Central memory CD4-positive, alpha-beta T cell (primary cell): ENCODE measurements around the gene TRIP12.
A peak's percentile ranks its signal among the peaks of the same experiment; 100 is the strongest.
"Not testable (repeated sequence)": the region's sequence is repeated elsewhere in the genome, so short reads cannot be mapped to it uniquely, and the experiment has no call there.

ENCODE experiments used
- DNase-seq: peaks from one replicate; pipeline ENCODE4 v3.0.0; 2022

The TRIP12 gene

DNA sequence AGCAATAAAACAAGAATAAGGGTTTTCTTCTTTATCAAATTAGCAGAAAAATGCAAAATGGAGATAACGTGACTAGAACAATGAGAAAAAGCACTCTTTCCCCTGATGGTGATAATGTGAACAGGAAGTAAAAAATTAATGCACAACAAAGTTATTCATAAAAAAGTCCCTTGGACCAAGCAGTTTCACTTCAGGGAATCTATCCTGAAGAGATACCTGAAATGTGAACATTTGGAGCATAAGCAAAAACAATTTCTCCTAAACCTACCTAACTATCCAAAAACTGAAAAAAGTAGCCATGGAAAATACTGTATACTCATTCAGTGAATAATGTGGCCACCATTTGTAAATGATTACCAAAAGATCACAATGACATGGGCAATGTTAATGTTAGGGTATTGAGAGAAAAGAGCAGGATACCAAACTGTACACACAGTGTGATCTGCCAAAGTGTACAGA is 48.7 kb downstream of the TRIP12 start:
- no peak for DNase-seq

DNA sequence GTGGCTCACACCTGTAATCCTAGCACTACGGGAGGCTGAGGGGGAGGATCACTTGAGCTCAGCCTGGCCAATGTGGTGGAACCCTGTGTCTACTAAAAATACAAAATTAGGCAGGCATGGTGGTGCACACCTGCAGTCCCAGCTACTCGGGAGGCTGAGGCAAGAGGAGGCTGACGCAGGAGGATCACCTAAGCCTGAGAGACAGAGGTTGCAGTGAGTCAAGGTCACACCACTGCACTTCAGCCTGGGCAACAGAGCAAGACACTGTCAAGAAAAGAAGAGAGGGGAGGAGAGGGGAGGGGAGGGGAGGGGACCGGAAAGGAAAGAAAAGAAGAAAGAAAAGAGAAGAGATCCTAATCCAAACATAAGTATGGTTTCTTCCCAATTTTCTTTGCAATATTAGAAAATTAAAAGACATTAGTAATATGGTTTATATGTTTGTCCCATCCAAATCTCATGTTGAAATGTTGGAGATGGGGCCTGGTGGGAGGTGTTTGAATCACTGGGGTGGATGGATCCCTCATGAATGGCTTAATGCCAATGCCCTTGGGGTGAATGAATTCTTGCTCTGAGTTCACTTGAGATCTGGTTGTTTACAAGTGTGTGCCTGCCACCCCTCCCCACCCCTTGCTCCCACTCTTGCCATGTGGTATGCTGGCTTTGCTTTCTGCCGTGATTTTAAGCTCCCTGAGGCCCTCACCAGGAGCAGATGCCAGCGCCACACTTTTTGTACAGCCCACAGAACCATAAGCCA is 50.7 kb downstream of the TRIP12 start:
- no peak for DNase-seq

DNA sequence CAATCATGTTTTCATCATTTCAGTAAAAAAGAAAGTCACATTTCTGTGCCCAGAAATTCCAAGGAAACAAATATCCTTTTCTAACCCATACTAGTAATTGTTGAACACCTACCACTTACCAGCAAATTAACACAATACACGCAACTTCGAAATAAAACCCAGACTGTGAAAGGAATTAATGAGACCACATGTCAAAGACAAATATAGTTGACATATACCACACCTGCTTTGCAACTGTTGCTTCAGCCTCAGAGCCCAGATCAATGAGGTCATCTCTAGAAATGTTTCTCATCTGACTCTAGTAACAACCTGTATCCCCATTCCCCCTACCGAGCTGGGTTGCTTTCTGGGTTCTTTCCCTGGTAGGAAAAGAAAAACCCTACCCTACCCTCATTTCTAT is 52.6 kb downstream of the TRIP12 start:
- no peak for DNase-seq

DNA sequence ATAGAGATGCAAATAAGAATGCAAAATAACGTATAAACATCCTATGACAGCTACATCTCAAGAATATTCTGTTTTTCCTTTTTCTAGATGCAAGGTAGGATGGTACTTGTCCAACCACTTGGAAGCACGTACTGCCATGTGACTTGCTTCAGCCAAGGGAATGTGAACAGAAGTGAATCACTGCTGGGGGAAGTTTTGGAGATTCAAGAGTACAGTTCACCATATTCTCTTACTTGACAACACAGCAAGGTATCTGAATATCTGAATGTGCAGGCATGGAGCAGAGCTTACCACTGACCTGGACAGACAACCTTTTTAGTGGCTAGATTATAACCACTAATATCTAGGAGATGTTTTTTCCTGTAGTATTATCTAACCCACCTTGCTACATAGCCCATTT is 53.0 kb downstream of the TRIP12 start:
- DNase-seq, result no peak

DNA sequence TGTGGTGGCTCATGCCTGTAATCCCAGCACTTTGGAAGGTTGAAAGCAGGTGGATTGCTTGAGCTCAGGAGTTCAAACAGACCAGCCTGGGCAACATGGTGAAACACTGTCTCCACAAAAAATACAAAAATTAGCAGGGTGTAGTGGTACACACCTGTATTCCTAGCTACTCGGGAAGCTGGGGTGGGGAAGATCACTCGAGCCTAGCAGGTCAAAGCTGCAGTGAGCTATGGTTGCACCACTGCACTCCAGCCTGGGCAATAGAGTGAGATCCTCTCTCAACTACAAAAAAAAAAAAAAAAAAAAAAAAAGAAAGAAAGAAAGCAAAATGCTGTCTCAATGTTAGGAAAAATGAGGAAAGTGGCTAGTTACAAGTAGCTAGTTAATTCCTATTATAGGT is 56.8 kb downstream of the TRIP12 start:
- no peak for DNase-seq

DNA sequence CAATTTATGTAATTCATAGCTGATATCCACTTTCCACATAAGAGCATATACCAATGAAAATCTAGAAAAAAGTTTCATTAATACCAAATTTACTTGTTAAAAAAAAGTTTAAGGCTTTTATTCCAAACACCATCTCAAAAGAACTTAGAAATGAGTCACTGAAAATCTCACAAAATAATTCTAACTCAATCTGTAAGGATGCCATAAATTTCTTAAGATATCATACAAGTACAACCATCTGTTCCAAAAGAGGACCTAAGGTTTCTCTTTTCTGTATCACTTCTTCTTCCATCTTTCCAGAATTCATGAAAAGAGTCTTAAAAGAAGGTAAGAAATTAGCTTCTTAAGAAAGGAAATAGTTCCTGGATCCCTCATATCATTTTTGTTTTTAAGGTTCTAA is 60.4 kb downstream of the TRIP12 start:
- DNase-seq, result no peak

DNA sequence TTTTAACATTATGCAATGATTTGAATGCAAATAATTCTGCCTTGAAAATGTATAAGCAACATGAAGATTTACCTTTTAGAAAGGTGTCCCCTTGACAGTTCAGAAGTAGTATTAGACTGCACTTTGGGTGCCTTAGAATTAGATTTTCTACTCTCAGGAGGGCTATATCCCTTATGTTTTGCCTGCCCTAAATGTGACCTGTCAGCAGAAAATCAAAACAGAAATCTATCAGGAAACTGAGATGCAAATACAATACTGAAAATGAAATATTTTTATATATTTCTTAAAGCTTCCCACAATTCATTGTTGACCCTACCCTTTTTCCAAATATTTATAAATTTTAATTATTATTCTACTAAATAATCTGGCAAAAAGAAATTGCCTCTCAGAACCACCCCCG is 61.5 kb downstream of the TRIP12 start:
- no peak for DNase-seq

DNA sequence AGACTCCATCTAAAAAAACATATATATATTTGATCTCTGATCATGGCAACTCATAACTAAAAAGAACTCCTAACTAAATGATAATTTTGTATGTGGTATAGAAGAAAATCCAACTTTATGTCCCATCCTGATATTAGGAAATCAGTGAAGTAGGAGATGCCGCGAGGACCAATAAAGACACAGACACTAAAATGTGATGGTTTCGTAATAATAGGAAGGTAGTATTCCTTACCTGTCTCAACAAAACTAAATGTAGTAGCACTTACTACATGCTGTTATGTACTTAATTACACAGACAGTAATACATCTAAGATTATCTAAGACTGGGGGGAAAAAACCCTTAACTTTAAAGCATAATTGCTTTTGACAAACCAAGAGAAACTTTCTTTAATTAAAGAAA is 63.5 kb downstream of the TRIP12 start:
- DNase-seq, result no peak

DNA sequence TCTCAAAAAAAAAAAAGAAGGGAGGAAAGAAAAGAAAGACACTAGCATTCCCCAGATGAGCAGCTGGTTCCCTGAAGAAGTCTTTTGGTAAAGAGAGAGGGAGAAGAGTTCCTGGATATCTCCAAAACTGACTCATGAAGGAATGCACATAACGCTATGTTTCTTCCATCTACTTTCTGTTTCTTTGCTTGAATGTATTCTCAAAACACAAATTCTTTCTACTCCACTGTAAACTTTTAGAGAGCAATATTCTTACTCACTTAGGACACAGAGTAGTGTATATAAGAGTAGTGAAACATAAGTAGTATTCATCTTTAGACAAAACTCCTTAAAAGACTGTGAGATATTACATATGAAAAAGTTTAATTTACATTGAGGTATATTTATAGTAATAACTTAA is 64.2 kb downstream of the TRIP12 start:
- DNase-seq, result no peak

DNA sequence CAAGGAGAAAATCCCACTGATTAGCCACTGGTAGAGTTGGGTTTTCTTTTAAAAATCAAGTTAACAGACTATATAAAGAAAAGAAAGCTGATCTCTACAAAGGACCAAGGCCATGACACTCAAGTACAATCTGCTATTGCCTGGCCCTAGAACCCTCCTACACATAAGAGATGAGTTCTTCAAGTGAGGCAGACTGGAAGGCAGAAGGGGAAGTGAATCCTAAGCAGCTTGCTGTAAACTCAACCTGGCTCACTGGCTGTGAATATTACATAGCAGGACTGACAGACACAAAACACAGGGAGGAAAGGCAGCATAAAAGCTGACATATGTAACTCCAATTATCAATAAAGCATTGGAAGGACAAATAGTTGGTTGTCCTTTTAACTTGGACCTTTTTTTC is 65.4 kb downstream of the TRIP12 start:
- DNase-seq, result no peak

DNA sequence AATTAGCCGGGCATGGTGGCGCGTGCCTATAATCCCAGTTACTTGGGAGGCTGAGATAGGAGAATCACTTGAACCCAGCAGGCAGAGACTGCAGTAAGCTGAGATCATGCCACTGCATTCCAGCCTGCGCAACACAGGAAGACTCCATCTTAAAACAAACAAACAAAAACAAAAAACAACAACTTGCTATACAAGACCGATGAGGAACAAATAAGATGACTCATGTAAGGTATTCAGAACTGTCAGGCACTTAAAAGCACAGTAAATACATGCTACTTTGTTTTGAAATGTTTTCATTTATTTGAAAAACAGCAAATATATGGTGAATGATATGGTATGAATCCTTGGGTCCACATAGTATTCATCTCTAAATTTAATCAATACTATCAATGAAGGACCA is 66.7 kb downstream of the TRIP12 start:
- no peak for DNase-seq

DNA sequence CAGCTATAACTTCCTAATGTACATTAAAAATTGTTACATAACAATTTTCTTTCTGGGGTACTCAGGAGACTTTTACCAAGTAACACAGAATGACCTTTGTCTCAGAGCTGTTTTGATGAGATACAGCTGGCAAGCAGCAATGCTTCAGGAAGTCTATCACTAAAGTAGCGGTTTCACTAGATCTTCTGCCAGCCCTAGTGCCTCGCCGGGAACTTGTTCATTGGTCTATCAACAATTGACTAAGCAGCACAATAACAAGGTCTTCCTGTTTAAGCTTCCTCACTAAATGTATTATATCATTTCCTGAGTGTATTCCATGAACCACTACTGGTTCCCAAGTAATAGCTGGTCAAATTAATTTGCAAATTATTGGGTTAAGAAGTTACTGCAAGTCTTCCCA is 69.2 kb downstream of the TRIP12 start:
- DNase-seq, result peak; percentile 51

DNA sequence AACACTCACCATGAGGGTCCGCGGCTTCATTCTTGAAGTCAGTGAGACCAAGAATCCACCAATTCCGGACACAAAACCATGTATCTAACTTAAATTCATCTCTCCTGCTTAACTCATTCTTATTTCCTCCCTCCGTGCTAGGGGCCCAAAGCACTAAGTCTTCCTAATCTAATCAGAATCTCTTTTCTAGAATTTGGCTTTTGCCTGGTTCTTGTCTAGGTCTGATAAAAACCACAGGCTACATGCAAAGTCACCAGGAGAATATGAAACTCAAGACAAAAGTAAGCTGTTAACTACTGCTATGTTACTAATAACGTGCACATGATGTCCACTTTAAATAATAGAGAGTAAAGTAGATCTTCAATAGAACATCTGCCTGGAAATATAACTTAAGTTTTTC is 69.9 kb downstream of the TRIP12 start:
- no peak for DNase-seq

DNA sequence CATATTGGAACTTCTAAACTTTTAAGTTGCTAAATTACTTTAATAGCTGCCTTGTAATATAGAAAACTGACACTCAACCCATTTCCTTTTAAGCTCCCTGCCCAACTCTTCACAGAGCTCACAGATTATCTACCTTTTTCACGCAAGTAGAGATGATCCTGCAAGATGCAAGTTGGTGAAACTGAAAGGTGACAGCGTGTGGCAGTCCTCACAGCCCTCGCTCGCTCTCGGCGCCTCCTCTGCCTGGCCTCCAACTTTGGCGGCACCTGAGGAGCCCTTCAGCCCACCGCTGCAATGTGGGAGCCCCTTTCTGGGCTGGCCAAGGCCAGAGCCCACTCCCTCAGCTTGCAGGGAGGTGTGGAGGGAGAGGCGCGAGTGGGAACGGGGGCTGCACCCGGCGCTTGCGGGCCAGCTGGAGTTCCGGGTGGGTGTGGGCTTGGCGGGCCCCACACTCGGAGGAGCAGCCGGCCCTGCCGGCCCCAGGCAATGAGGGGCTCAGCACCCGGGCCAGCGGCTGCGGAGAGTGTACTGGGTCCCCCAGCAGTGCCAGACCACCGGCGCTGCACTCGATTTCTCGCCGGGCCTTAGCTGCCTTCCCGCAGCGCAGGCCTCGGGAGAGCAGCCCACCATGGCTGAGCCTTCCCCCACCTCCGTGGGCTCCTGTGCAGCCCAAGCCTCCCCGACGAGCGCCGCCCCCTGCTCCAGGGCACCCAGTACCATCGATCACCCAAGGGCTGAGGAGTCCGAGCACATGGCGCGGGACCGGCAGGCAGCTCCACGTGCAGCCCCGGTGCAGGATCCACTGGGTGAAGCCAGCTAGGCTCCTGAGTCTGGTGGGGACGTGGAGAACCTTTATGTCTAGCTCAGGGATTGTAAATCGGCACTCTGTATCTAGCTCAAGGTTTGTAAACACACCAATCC is 71.2 kb downstream of the TRIP12 start:
- DNase-seq, result not testable (repeated sequence)

DNA sequence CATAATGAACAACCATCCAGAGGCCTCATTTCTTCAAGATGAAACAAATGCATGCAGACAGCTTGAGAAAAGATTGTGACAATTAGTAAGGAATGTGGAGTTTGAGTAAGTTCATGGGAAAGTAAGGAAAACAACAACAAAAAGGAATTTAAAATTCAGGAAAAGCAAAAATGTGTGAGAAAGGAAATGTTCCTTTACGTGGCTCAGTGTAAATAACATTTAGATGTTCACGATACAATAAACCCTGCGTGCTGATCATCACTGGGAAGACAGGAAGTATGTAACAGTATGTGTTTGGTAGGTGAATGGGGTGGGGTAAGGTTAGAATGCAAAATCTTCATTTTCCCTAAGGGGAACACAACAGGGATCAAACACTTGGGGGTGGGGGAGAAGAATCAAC is 72.7 kb downstream of the TRIP12 start:
- DNase-seq, result no peak

DNA sequence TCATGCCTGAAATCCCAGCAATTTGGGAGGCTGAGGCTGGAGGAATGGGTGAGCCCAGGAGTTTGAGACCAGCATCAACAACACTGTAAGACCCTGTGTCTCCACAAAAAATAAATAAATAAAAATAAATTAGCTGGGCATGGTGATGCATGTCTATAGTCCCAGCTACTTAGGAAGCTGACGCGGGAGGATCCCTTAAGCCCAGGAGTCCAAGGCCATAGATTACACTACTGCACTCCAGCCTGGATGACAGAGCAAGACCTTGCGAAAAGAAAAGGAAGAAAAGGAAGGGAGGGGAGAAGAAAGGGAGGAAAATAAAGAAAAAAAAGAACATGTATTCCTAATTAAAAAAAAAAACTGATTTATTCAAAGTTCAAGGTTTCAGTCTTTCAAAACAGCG is 78.2 kb downstream of the TRIP12 start:
- DNase-seq, result no peak

DNA sequence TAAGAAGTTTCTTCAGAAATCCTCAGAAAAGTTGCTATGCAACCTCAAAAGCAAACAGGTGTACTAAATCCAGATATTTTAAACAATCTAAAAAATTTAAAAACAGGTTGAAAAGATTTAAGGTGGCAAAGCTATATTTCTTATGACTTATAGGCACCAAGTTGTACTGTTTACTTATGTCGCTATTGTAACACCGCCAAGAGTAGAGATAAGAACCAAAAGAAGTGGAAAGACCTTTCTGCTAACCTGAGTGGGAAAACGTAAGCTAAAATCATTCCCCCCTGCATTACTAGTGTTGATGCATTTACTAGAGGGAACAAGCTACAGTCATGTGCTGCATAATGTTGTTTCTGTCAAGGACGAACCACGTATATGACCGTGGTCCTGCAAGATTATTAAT is 83.1 kb downstream of the TRIP12 start:
- no peak for DNase-seq

DNA sequence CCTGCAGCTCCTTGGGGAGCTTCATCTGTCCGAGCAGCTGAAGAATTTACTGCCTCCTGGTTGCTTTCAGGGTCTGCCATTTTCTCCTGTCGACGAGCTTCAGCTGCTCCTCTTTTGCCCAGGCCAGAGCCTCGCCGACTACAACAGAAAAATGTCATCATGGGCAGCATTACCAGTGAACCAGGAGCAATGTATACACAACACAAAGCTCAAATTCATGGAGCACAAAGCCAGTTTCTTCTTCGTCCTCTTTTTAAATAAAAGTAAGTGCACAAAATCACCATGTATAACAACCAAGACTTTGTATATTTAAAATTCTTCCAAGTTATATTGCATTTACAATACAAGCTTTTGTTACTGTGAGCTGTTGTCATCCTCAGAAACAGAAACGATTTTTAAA is 85.0 kb downstream of the TRIP12 start:
- DNase-seq, result no peak

DNA sequence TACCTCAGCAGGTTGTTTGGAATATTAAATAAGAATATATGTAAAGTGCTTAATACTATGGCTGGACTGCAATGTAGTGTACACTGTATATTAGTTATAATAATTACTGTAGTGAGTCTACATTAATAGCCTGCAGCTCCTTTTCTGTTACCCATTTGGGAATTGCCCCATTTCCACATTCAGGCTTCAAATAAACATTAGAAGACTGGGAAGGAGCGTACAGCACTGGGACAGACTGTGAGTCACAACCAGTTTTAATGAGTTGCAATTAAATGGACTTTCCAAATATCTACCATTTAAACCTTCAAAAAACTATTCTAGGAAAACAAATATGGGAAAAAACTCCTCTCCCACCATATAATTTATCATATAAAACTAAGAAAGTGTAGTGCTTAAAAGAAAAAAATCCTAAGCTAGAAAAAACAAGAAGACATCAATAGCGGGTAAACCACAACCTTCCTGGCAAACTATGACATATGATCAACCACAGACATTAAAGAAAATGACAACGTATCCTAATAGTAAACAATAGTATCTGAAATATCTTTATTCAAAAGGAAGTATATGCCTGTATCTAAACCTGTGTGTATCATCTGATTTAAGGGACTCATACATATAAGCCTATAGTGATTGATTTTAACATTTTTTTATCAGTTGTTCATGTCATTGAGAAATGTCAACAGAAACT is 86.1 kb downstream of the TRIP12 start:
- peak; percentile 73 for DNase-seq

DNA sequence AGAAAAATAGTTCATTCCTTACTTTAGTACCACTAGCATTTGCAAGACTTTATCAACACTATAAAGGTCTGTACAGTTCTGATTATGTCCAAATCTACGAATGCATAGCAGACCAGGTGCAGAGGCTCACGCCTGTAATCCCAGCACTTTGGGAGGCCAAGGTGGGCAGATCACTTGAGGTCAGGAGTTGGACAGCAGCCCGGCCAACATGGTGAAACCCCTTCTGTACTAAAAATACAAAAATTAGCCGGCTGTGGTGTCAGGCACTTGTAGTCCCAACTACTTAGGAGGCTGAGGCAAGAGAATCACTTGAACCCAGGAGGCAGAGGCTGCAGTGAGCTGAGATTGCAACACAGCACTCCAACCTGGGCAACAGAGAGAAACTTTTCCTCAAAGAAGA is 87.4 kb downstream of the TRIP12 start:
- not testable (repeated sequence) for DNase-seq

DNA sequence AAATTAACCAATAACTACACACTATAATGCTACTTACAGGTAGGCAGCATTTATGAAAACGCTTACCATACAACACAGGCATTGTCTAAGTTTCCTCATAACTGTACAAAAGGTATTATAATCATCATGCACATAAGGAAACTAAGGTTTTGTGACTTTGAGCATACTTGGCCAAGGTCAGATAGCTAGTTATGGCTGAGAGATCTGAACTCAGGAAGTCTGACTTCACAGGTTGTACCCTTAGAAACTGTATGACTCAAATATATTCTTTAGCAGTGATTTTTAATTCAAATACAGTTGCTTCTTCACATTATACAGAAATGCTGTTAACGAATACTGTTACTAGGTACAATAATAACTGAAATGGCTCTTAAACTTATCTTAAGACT is 89.3 kb downstream of the TRIP12 start:
- no peak for DNase-seq

DNA sequence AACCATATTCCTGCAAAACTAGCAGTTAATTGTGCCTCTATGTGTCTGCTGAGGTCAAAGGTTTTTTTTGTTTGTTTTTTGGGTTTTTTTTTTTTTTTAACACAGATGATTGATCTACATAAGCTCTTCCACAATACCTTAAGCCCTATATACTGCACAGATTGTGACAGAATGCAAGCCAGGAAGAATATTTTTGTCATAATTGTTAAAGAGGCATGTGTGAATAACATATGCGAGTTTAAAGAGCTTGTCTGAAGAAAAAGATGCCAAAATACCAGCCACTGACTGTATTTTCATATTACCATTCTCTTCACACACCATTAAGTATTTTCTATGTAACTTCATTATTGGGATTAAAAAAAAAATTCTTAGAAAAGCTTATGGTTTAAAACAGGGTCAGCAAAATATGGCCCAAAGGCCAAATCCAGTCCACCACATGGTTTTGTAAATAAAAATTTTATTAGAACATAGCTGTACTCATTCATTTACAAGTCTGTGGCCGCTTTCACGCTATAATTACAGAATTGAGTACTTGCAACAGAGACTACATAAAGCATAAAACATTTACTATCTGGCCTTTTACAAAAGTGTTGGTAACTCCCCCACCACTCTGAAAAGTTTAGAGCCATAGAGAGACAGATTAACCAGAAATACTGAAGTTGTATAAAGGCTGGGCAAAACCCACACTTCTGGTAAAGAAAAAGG is 89.9 kb downstream of the TRIP12 start:
- DNase-seq, result no peak

DNA sequence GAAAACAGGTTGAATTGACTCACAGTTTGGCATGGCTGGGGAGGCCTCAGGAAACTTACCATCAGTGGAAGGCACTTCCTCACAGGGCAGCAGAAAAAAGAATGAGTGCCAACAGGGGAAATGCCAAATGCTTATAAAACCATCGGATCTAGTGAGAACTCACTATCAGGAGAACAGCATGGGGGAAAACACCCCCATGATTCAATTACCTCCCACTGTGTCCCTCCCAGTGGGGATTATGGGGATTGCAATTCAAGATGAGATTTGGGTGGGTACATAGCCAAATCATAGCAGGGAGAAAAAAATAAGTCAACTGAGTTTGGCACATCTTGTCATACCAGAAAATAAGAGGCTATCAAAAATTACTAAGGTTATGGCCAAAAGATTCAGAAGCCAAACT is 96.3 kb downstream of the TRIP12 start:
- no peak for DNase-seq
